NCI-H82 treated with DMSO at 0.1 percent for 48 hours (cell line): ENCODE results near the gene SSBP3.
"Not testable (repeated sequence)": the region's sequence is repeated elsewhere in the genome, so short reads cannot be mapped to it uniquely, and the experiment has no call there.

Experiments used
- DNase-seq: peaks from one replicate; lab custom pipeline; 2025; ENCODE audit not compliant: unreplicated experiment; lab: John Stamatoyannopoulos, UW

The SSBP3 gene

DNA sequence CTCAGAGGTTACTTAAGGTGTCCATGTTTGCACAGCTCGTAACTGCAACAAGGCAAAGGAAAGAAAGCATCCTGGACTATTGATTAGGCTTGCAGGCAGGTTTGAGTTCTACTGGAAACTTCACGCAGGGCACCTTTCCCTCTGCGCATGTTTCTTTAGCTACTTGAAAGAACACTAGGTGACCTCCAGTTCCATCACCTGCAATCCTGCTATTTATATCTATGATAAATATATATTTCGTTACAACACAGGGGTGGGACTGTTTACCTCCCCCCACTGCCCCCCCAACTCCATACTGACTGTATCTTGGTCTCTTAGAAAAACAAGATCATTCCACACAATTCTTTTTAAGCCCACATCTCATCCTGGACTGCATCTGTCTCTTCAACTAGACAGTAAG is 12.1 kb downstream of the SSBP3 start:
- no peak for DNase-seq

- no peak for DNase-seq
Observed at GRCh38 chr1:54392401-54392800, 13.8 kb downstream of the SSBP3 start.

DNA sequence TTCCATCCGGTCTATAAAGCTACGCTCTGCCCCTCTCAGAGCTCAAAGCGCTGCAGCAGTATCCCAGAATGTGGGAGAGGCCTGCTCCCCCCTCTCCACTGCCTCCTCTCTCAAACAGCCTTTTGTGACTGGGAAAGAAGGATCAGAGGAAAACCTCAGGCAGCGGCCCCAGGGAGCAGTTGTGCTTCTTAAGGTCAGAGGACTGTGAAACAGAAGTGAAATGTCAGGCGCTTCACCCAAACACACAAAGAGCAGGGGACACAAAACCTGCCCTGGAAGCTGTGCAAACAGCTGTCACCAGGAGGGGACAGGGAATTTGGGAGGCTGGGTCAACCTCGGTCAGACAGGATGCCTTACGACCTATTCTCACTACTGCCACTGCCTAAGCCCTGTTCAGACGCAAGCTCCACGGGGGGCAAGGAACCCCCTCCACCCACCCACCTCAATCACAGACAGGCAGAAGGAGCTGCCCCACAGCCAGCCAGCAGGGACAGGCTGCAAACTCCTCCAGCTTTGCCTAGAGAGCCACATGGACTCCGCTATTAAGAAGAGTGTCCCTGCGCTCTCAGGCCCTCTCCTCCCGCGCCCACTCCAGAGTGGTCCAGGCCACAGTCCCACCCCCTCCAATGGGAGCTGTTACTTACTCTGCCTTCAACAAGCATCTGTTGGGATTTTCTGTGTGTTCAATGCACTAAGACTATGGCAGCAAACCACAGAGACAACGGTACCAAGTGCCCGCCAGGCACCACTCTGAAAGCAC is 14.6 kb downstream of the SSBP3 start:
- no peak for DNase-seq

GRCh38 chr1:54390655-54391054 is 15.5 kb downstream of the SSBP3 start:
- no peak for DNase-seq

- not testable (repeated sequence) for DNase-seq
Observed at GRCh38 chr1:54389608-54390007, 16.6 kb downstream of the SSBP3 start.

DNA sequence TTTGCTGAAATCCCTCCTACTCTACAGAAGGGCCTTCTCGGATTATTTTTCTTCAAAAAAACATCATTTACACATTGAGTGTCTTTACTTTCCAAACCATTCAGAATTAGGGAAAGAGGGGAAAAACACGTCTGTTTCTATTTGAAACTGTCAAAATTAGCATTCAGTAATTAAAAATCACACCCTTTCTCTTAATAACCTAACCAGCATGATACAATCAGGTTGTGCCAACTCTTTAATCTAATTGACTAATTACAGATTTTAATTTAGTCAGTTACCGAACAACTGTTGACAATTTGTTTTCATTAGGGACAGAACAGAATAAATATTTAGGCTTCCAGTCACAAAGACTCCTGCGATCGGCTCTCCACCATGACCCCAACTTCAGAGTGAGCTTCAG is 18.8 kb downstream of the SSBP3 start:
- DNase-seq: no peak

DNA sequence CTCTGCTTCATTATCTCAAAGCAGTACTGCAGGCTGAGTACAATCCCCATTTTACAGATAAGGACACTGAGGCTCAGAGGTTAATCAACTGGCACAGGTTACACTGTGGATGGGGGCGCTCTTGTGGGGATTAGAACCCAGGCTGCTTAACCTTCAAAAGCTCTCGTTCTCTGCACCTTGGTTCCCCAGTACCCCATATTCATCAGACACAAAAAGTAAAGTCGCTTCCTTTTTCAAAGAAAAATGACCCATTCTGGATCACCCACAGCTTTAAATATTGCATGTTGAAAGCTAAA is 20.5 kb downstream of the SSBP3 start:
- DNase-seq: no peak

GRCh38 chr1:54384918-54385726 is 21.1 kb downstream of the SSBP3 start:
- DNase-seq: no peak

- DNase-seq: no peak
Observed at GRCh38 chr1:54384471-54384870, 21.7 kb downstream of the SSBP3 start.

GRCh38 chr1:54381524-54381923 is 24.7 kb downstream of the SSBP3 start:
- DNase-seq: no peak

DNA sequence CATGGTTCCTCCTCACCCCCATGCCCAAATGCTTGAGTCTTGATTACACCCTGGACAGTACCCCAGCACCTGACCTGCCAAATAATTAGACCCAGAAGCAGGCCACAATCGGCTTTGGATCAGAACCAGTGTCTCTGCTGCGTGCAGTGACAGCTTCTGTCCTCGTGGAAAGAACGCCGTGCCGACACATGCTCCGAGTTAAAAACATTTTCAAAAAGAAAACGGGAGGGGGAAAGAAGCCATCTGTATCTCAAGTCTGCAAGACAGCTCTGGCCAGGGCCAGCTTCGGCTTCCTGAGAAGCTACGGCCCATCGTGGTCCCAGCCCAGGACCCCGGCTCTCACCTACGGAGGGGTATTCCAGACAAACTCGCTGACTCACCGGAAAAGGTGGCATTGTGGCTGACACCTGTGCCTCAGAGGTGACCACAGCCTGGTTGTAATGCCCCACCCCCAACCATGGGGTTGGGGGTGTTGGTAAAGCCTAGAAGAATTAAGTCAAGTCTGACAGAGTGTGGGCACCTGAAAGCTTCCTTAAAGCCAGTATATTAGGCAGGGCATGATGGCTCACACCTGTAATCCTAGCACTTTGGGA is 25.8 kb downstream of the SSBP3 start:
- DNase-seq: no peak

DNA sequence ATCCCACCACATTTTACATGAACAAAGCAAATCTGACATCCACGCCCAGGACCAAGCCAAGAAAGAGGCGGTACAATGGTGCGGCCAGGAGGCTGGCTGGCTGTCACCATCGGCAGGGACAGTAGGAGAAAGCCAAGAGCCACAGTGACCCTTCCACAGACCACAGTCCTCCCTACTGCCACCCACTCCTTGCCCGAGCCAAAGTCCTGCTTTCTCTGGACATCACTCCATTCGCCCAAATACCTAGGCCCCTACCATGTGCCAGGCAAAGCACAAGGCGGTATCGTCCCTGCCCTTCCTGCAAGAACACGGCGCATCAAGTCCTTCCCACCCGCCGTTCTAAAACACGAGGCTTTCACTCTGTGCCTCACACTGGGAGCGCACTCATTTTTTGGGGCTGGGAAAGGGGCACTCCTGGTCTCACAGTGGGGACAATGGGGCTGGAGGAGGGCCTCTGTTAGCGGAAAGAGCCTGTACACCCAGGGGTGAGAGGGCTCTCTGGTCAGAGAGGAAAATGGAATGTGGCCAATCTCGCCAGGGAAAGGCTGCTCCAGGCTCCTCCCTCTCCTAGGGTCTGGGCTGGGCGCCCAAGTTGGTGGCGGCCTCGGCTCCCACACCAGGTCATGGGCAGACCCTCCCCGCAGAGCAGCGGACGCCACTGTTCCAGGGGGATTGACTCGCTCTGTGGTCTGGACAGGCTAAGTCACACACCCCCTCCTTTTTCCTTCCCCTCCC is 26.5 kb downstream of the SSBP3 start:
- no peak for DNase-seq

DNA sequence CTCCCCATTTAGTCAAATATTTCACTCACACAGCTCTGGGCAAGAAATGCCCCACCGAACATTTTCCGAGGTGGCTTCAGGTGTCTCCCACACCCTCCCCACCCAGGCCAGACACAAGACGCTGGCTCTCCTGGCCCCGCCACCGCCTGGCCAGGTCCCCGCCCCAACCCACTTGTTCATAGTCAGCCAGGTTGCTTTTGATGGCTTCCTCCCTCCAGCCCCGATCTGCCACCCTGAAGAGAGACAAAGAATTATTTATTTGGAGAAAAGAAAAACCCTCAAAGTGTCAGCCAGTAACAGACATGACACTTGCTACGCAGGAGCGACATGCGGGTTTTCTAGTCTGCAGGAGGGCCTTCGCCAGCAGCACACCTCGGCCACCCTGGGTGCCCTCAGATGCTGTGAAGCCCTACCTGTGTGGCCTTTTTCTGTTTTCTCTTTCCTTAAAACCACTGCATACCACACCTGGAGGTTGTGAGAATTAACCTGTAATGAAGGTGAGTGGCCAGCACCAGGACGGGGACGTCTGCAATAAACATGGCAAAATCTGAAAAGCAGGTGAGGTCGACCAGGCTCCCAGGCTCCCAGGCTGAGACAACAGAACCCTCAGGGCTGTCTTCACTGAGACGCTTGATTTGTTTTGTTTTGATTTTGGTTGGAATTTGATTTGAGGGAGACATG is 27.2 kb downstream of the SSBP3 start:
- no peak for DNase-seq

GRCh38 chr1:54378157-54378873 is 27.9 kb downstream of the SSBP3 start:
- DNase-seq: no peak

- peak; percentile 10 for DNase-seq
Observed at GRCh38 chr1:54377040-54377691, 29.0 kb downstream of the SSBP3 start.

DNA sequence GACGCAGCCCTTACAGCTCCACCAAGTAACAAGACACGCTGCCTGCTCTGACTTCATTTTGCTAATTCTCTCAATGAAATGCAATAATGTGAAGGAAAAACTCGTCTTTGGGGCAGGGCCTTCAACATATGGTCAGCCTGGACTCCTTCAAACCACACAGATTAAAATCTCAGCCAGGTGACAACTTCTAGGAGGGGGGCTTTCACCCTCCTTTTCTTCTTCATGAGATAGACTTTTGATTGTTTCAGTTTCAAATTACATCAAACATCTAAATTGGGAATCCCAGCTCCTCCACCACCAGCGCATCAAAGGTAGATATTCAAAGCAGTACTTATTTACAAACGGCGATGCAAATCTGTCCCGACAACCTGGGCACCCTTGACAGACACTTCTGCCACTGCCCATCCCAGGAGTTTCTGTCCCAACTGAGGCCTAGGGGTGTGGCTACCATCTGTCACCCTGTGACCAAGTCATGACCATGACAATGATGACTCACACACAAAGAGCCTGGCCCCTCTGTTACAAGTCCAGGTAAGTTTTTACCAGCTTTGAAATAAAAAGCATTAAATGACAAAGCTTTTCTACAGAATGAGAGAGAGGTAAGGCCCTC is 29.7 kb downstream of the SSBP3 start:
- no peak for DNase-seq

DNA sequence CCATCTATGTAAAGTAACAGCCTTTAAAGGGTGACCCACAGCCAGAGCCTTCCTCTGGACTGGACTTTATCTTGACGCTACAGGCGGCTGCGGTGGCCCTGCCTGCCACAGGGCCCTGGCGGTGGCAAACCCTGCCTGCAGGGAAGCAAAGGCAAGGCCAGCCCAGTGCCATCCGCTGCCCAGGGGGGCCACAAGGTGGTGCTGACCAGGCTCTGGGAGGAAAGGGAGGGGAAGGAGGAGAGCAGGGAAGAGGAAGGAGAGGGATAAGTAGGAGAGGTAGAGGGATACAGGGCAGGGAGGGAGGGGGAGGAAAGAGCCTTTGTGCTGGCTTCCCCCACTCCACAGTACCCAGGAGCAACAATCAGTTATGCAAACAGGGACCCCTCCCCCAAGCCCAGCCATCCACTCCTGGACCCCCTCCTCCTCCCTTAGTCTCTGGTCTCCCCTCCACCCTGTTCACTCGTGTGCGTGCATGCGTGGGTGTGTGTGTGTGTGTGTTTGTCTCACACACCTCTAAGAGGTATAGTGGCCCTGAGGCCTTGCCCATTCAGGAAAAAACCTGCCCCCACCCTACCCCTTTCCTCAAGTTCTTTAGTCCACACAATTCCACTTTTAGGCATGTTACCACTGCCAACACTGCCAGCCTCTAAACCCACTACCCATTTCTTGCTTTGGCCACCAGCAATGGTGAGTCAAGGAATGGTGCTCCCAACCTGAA is 30.3 kb downstream of the SSBP3 start:
- no peak for DNase-seq

- DNase-seq: no peak
Observed at GRCh38 chr1:54375298-54375697, 30.9 kb downstream of the SSBP3 start.

- DNase-seq: no peak
Observed at GRCh38 chr1:54374766-54375165, 31.4 kb downstream of the SSBP3 start.
